Activated naive CD4-positive, alpha-beta T cell treated with anti-CD3 and anti-CD28 coated beads for 36 hours (primary cell): Measurements from ENCODE around the gene HS3ST5. TPM values are rescaled to one million over a fixed set of nuclear protein-coding genes. Genes with fewer than 3 reads are reported as not detected.
"Not testable (repeated sequence)": the region's sequence is repeated elsewhere in the genome, so short reads cannot be mapped to it uniquely, and the experiment has no call there.

ENCODE experiments used
- CTCF ChIA-PET: fragments of 350-600 bp; sonication (Branson Sonifier 250); formaldehyde crosslinking; loops from one replicate; lab custom pipeline; 2021; ENCODE audit warnings: antibody characterized with exemption; lab: Charles Lee
- DNase-seq: peaks from one replicate; pipeline ENCODE4 v3.0.0-alpha.2; 2020
- H3K27ac Mint-ChIP-seq: one replicate; pipeline ENCODE4 v1.8.0; 2021; ENCODE audit warnings: mild to moderate bottlenecking, mixed read lengths
- H3K27me3 Mint-ChIP-seq: one replicate; pipeline ENCODE4 v1.8.0; 2021; ENCODE audit warnings: low read depth, mixed read lengths
- H3K36me3 Mint-ChIP-seq: one replicate; pipeline ENCODE4 v1.8.0; 2021; ENCODE audit warnings: low read depth, mixed read lengths
- H3K4me1 Mint-ChIP-seq: one replicate; pipeline ENCODE4 v1.8.0; 2021; ENCODE audit warnings: low read depth, mixed read lengths
- H3K4me3 Mint-ChIP-seq: one replicate; pipeline ENCODE4 v1.8.0; 2021; ENCODE audit warnings: mild to moderate bottlenecking, moderate library complexity, mixed read lengths
- H3K9me3 Mint-ChIP-seq: one replicate; pipeline ENCODE4 v1.8.0; 2021; ENCODE audit warnings: mixed read lengths
- intact Hi-C: fragments of 100-400 bp; cut with micrococcal nuclease; formaldehyde crosslinking; loops from one replicate; pipeline ENCODE4 v1.15.1; 2023
- total RNA-seq, 2 experiments: library from RNA; stranded (reverse); gene quantifications; one replicate each; pipeline ENCODE4 v1.2.3, GENCODE V29; 2021

Gene HS3ST5
- total RNA-seq, 2 experiments from 2014 or later: not detected

DNA sequence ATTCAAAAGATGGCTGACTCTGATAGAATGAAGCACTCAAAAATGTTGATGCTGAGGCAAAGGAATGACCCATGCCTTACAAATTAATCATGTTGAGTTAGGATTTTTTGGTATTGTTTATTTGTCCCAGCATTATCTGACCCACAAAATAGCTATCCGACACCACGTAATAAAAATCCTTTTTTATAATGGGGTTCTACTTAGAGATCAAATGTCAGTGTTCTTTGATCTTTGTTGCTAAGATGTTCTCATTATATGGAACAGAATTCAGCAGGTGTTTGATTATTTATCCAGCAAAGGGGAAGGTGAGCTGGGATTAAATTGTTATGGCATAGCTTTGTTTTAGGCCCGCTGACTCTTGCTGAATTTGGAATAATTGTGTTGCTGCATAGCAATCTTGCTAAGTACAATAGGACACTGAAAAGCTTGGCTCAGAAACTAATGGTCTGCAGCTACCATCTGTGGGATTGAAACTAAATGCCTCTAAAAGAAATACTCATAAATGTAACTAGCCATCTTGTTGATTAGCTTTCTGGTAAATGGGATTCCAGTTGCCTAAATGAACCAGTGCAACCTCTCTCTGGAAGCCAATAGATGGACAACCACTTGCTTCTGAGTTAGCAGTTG, 191.6 kb downstream of the HS3ST5 start:
- intact Hi-C loops: no loop called here
- no peak for DNase-seq
- Mint-ChIP-seq H3K9me3 (no peaks in the 10 kb centered on the region), H3K4me1 (no peaks in the 10 kb centered on the region), H3K27ac (no peak overlapping the region), H3K27me3 (peaks cover 3% of the 10 kb centered on the region), H3K36me3 (no peaks in the 10 kb centered on the region), H3K4me3 (no peak overlapping the region)
- CTCF ChIA-PET: interaction anchor here (0.6 kb wide), 1 partner anchor 160 kb away, joined by 5 read pairs; no protein-coding TSS in a partner anchor

DNA sequence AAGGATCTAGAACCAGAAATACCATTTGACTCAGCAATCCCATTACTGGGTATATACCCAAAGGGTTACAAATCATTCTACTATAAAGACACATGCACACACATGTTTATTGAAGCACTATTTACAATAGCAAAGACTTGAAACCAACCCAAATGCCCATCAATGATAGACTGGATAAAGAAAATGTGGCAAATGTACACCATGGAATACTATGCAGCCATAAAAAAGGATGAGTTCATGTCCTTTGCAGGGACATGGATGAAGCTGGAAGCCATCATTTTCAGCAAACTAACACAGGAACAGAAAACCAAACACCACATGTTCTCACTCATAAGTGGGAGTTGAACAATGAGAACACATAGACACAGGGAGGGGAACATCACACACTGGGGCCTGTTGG, 193.6 kb downstream of the HS3ST5 start:
- CTCF ChIA-PET, H3K27ac Mint-ChIP-seq: not testable (repeated sequence)
- peaks cover 10% of the 10 kb centered on the region for H3K27me3 Mint-ChIP-seq

DNA sequence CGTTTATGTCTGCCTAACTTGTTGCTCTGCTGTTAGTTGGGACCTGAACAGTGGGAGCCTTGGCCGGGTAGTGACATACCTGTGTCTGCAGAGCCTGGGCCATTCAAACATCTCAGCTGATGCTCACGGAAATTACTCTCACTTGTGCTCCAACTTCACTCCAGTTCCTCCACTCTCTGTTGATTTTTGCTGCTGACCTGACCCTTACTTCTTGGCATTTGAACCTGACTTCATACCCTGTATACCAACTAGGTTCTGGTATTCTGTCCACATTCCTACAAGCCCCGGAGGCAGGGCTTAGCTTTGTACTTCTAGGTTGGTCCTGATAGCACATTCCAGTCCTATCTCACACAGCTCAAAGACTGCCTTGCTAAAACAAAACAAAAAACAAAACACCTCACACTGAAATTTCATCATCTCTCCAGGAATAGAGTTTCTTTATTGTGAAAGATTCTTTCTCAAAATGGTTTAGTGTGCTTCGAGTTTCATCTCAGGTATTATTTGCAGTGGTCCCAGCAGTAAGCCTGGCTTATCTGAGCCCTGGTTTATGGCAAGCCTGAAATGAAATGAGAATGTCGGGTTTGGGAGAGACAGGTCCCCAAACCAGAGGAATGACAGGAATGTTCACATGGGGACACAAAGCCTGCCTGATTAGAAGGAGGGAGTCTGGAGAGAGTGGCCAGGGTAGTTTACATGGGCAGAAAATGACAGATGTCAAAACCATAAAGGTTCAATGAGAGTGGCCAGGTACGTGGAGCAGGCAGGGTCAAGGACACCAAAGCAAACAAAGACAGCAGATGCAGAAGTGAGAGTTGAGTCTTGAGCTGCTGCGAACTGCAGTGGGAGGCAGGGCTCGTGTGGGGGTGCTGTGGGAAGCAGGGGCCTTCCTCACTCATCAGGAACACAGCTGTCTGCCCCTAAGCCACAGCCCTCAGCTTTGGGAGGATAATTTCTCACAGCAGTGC, 197.7 kb downstream of the HS3ST5 start:
- Mint-ChIP-seq H3K4me1 (no peaks in the 10 kb centered on the region), H3K27ac (no peak overlapping the region), H3K27me3 (peaks cover 13% of the 10 kb centered on the region), H3K9me3 (no peaks in the 10 kb centered on the region), H3K4me3 (no peak overlapping the region), H3K36me3 (no peaks in the 10 kb centered on the region)
- intact Hi-C loops: no loop called here
- no peak for DNase-seq
- CTCF ChIA-PET: interaction anchor here (0.7 kb wide), 1 partner anchor 37 kb away, joined by 3 read pairs; no protein-coding TSS in a partner anchor

More for the DNA sequence above, 193.6 kb downstream of the HS3ST5 start:
- H3K4me3 Mint-ChIP-seq, H3K36me3 Mint-ChIP-seq, intact Hi-C loops, H3K4me1 Mint-ChIP-seq, DNase-seq, H3K9me3 Mint-ChIP-seq: not testable (repeated sequence)

- Mint-ChIP-seq H3K27ac (no peak overlapping the region), H3K36me3 (no peaks in the 10 kb centered on the region), H3K27me3 (peaks cover 20% of the 10 kb centered on the region), H3K4me1 (no peaks in the 10 kb centered on the region), H3K9me3 (no peaks in the 10 kb centered on the region), H3K4me3 (no peak overlapping the region)
- no peak for DNase-seq
- CTCF ChIA-PET: no interaction called here
- intact Hi-C loops: no loop called here
Measured at GRCh38 chr6:114142258-114142657, 200.6 kb downstream of the HS3ST5 start.

DNA sequence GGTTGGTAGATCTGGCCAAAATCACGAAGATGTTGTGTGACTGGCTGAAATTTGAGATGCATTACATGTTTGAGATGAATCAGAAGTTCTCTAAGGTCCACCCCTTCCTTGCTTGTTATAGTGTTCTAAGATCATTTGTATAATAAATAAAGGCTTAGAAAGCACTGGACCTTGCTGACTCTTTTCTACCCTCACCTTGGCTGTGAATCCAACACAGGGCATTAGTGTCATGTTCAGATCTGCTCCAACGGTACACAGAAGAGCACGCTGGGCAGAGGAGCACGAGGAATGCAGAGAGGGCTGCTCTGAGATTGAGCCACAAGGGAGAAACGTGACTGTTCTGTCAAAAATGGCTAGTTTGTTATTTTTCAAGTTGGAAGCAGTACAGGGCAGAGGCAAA, 202.4 kb downstream of the HS3ST5 start:
- peaks cover 19% of the 10 kb centered on the region for H3K27me3 Mint-ChIP-seq
- no peak for DNase-seq
- H3K4me3 Mint-ChIP-seq: no peak overlapping the region
- H3K4me1 Mint-ChIP-seq: no peaks in the 10 kb centered on the region
- no peaks in the 10 kb centered on the region for H3K9me3 Mint-ChIP-seq
- intact Hi-C loops: no loop called here
- CTCF ChIA-PET: no interaction called here
- no peak overlapping the region for H3K27ac Mint-ChIP-seq
- no peaks in the 10 kb centered on the region for H3K36me3 Mint-ChIP-seq

- H3K36me3 Mint-ChIP-seq: no peaks in the 10 kb centered on the region
- H3K9me3 Mint-ChIP-seq: no peaks in the 10 kb centered on the region
- DNase-seq: no peak
- no peak overlapping the region for H3K27ac Mint-ChIP-seq
- no peaks in the 10 kb centered on the region for H3K4me1 Mint-ChIP-seq
- intact Hi-C loops: no loop called here
- peaks cover 16% of the 10 kb centered on the region for H3K27me3 Mint-ChIP-seq
- H3K4me3 Mint-ChIP-seq: no peak overlapping the region
- CTCF ChIA-PET: interaction anchor here (0.6 kb wide), 1 partner anchor 32 kb away, joined by 4 read pairs; no protein-coding TSS in a partner anchor
Measured at GRCh38 chr6:114138577-114139248, 204.1 kb downstream of the HS3ST5 start.

- DNase-seq: no peak
- Mint-ChIP-seq H3K27me3 (peaks cover 10% of the 10 kb centered on the region), H3K9me3 (no peaks in the 10 kb centered on the region), H3K27ac (no peak overlapping the region), H3K4me3 (no peak overlapping the region), H3K36me3 (no peaks in the 10 kb centered on the region), H3K4me1 (no peaks in the 10 kb centered on the region)
- intact Hi-C loops: no loop called here
- CTCF ChIA-PET: no interaction called here
Measured at GRCh38 chr6:114135363-114135971, 207.4 kb downstream of the HS3ST5 start.

- H3K4me1 Mint-ChIP-seq: no peaks in the 10 kb centered on the region
- peaks cover 2% of the 10 kb centered on the region for H3K27me3 Mint-ChIP-seq
- DNase-seq: no peak
- H3K36me3 Mint-ChIP-seq: no peaks in the 10 kb centered on the region
- intact Hi-C loops: no loop called here
- no peaks in the 10 kb centered on the region for H3K9me3 Mint-ChIP-seq
- H3K4me3 Mint-ChIP-seq: no peak overlapping the region
- no peak overlapping the region for H3K27ac Mint-ChIP-seq
- CTCF ChIA-PET: no interaction called here
Measured at GRCh38 chr6:114133816-114134215, 209.0 kb downstream of the HS3ST5 start.

- CTCF ChIA-PET: interaction anchor here (0.6 kb wide), 1 partner anchor 629 kb away, joined by 3 read pairs; no protein-coding TSS in a partner anchor
- Mint-ChIP-seq H3K27me3 (peaks cover 4% of the 10 kb centered on the region), H3K4me3 (no peak overlapping the region), H3K9me3 (no peaks in the 10 kb centered on the region), H3K27ac (no peak overlapping the region), H3K4me1 (no peaks in the 10 kb centered on the region), H3K36me3 (no peaks in the 10 kb centered on the region)
- intact Hi-C loops: no loop called here
- DNase-seq: no peak
Measured at GRCh38 chr6:114131945-114132344, 210.9 kb downstream of the HS3ST5 start.

DNA sequence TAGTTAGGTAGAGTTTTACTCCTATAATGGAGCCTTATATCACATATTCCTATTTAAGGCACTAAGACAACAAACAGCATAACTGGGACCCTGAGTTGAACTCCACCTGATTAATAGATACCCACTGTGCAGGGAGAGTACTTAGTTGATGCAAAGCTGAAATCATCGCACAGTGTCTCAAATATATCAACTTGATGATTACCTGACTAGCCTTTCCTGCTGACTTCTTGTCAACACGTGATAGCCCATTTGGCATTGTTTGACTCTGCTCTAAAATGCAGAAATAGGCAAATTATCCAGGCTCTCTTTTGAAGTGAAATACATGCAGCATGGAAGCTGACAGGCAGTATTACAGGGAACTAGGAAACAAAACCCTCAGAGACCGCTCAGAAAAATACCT, 217.2 kb downstream of the HS3ST5 start:
- Mint-ChIP-seq H3K36me3 (no peaks in the 10 kb centered on the region), H3K27ac (no peak overlapping the region), H3K4me3 (no peak overlapping the region), H3K27me3 (peaks cover 28% of the 10 kb centered on the region), H3K4me1 (no peaks in the 10 kb centered on the region), H3K9me3 (no peaks in the 10 kb centered on the region)
- no peak for DNase-seq
- CTCF ChIA-PET: interaction anchor here (0.6 to 1.0 kb wide), 2 partner anchors 16 to 1494 kb away, joined by 3 to 7 read pairs; no protein-coding TSS in a partner anchor
- intact Hi-C loops: no loop called here

GRCh38 chr6:114121913-114122662, 220.7 kb downstream of the HS3ST5 start:
- no peaks in the 10 kb centered on the region for H3K9me3 Mint-ChIP-seq
- H3K27me3 Mint-ChIP-seq: peaks cover 26% of the 10 kb centered on the region
- H3K36me3 Mint-ChIP-seq: no peaks in the 10 kb centered on the region
- H3K4me1 Mint-ChIP-seq: no peaks in the 10 kb centered on the region
- H3K27ac Mint-ChIP-seq: no peak overlapping the region
- H3K4me3 Mint-ChIP-seq: no peak overlapping the region
- no peak for DNase-seq
- intact Hi-C loops: no loop called here
- CTCF ChIA-PET: no interaction called here
